ENCODE data around the gene LOX. TPM values are rescaled to one million over a fixed set of nuclear protein-coding genes. Genes with fewer than 3 reads are reported as not detected.

The LOX gene
- total RNA-seq, 1 donor from 2014 or later: 1,150 TPM

DNA sequence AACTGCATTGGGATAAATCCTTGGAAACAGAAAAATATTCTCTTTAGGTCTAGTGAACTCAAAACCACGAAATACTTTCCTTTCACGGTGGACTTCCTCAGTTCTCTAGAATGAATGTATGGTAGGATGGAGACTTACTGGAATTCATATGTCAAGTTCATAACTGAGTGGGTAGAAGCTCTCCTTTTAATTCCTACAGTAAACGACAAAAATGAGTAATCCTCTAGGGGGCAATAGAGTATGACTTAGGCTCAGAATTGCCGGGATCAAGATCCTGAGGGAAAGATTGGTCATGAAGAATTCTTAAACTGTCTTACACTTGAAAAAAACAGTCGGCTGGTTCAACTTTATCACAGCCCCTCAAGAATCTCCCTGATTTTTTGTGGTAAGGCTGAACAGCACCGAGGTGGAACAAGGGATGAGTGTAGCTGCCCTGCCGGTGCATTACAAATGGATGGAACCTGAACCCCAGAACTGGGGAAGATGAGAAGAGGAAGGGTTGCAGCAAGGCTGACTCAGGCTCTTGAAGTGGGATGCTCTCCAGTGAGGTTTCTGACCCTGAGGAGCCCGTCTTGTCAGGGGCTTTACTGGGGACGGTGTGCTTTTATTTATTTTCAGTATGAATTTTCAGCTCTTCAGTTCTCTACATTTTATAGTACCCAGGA lies 14.0 kb upstream of the LOX start:
- peak overlapping the region; percentile 93 for H3K27ac Mint-ChIP-seq (ENCODE audit: unreplicated experiment)
- H3K36me3 Mint-ChIP-seq (ENCODE audit: low read depth, unreplicated experiment): no peaks in the 10 kb centered on the region
- Histone ChIP-seq H3K9ac (ENCODE audit: low read length) (peak overlapping the region; percentile 50), H3K27me3 (ENCODE audit: insufficient read depth, low read length) (no peaks in the 10 kb centered on the region), H4K20me1 (ENCODE audit: insufficient read depth, low read length) (no peaks in the 10 kb centered on the region), H3K79me2 (ENCODE audit: insufficient read depth, low read length) (no peaks in the 10 kb centered on the region), H3K9me3 (ENCODE audit: insufficient read depth, low read depth, low read length) (no peaks in the 10 kb centered on the region), H2AFZ (ENCODE audit: low read depth, low read length) (no peak overlapping the region), H3K4me1 (ENCODE audit: insufficient read depth, low read length) (peaks cover 50% of the 10 kb centered on the region), H3K36me3 (ENCODE audit: insufficient read depth, low read length) (no peaks in the 10 kb centered on the region), H3K4me3 (ENCODE audit: insufficient read depth, low read depth, low read length) (no peak overlapping the region), H3K27ac (ENCODE audit: low read depth, low read length) (peak overlapping the region; percentile 81), H3K4me2 (ENCODE audit: low read length) (peak overlapping the region; percentile 53)
- TF ChIP-seq EZH2 (IDR thresholded peaks at IDR 0.05; ENCODE audit: insufficient read depth, low read length) (no peak), CTCF (IDR thresholded peaks at IDR 0.05; ENCODE audit: insufficient read depth, low read depth, low read length) (peak; percentile 50)
- peak overlapping the region; percentile 71 for H3K4me3 Mint-ChIP-seq (ENCODE audit: unreplicated experiment)
- DNase-seq (ENCODE audit: low read depth) (peak; percentile 81), FAIRE-seq (peak; percentile 62)
- no peaks in the 10 kb centered on the region for H3K9me3 Mint-ChIP-seq (ENCODE audit: unreplicated experiment)
- no peaks in the 10 kb centered on the region for H3K27me3 Mint-ChIP-seq (ENCODE audit: low read depth, unreplicated experiment)
- H3K4me1 Mint-ChIP-seq (ENCODE audit: low read depth, unreplicated experiment): peaks cover 47% of the 10 kb centered on the region

- Mint-ChIP-seq H3K27ac (ENCODE audit: unreplicated experiment) (peak overlapping the region; percentile 86), H3K27me3 (ENCODE audit: low read depth, unreplicated experiment) (no peaks in the 10 kb centered on the region), H3K4me1 (ENCODE audit: low read depth, unreplicated experiment) (peaks cover 44% of the 10 kb centered on the region), H3K9me3 (ENCODE audit: unreplicated experiment) (no peaks in the 10 kb centered on the region), H3K36me3 (ENCODE audit: low read depth, unreplicated experiment) (no peaks in the 10 kb centered on the region), H3K4me3 (ENCODE audit: unreplicated experiment) (no peak overlapping the region)
- Histone ChIP-seq H3K79me2 (ENCODE audit: insufficient read depth, low read length) (no peaks in the 10 kb centered on the region), H3K9me3 (ENCODE audit: insufficient read depth, low read depth, low read length) (no peaks in the 10 kb centered on the region), H3K4me1 (ENCODE audit: insufficient read depth, low read length) (peaks cover 45% of the 10 kb centered on the region), H3K4me2 (ENCODE audit: low read length) (peak overlapping the region; percentile 63), H3K27me3 (ENCODE audit: insufficient read depth, low read length) (no peaks in the 10 kb centered on the region), H3K4me3 (ENCODE audit: insufficient read depth, low read depth, low read length) (no peak overlapping the region), H2AFZ (ENCODE audit: low read depth, low read length) (no peak overlapping the region), H3K9ac (ENCODE audit: low read length) (peak overlapping the region; percentile 70), H3K36me3 (ENCODE audit: insufficient read depth, low read length) (no peaks in the 10 kb centered on the region), H3K27ac (ENCODE audit: low read depth, low read length) (peak overlapping the region; percentile 92), H4K20me1 (ENCODE audit: insufficient read depth, low read length) (no peaks in the 10 kb centered on the region)
- DNase-seq (ENCODE audit: low read depth): peak; percentile 99
- no peak for TF ChIP-seq EZH2 (IDR thresholded peaks at IDR 0.05; ENCODE audit: insufficient read depth, low read length)
- no peak for TF ChIP-seq CTCF (IDR thresholded peaks at IDR 0.05; ENCODE audit: insufficient read depth, low read depth, low read length)
- peak; percentile 100 for FAIRE-seq
Measured at GRCh38 chr5:122089096-122090013, 11.3 kb upstream of the LOX start.

All from astrocyte (in vitro differentiated cells and primary cell).